Hepatocyte (in vitro differentiated cells): Measurements from ENCODE around the gene SEC14L6.

ENCODE experiments used
- CTCF ChIP-seq: fragments of 200-600 bp; sonication (generic); IDR thresholded peaks from 2 replicates; pipeline ENCODE4 v1.5.1; 2016; ENCODE audit warnings: antibody characterized with exemption, mild to moderate bottlenecking; ENCODE audit not compliant: poor library complexity
- EZH2 ChIP-seq: fragments of 200-600 bp; sonication (generic); IDR thresholded peaks from 2 replicates; pipeline ENCODE4 v1.6.1; 2016; ENCODE audit warnings: antibody characterized with exemption, mild to moderate bottlenecking, borderline replicate concordance
- EZH2phosphoT487 ChIP-seq: fragments of 200-600 bp; sonication (generic); IDR thresholded peaks from one replicate; pipeline ENCODE4 v1.6.1; 2018; ENCODE audit warnings: antibody characterized with exemption, mild to moderate bottlenecking, low read depth, moderate library complexity; ENCODE audit not compliant: unreplicated experiment, severe bottlenecking

GRCh38 chr22:30596199-30596598 is 49.7 kb upstream of the SEC14L6 start:
- no peak for TF ChIP-seq EZH2
- TF ChIP-seq CTCF = no peak
- TF ChIP-seq EZH2phosphoT487 = no peak
